ENCODE measurements around the gene PAQR5.

PAQR5 gene

GRCh38 chr15:69395460-69395859 is 96.7 kb downstream of the PAQR5 start:
- no peak for DNase-seq
- H3K36me3 ChIP-seq = no peaks in the 10 kb centered on the region
- TF ChIP-seq CTCF (IDR thresholded peaks at IDR 0.05; ENCODE audit: low read depth, low read length) = no peak
- H3K9me3 ChIP-seq = no peaks in the 10 kb centered on the region
- no peak overlapping the region for H3K4me3 ChIP-seq (ENCODE audit: low read depth, low read length)
- no peaks in the 10 kb centered on the region for H3K27me3 ChIP-seq
- peaks cover 7% of the 10 kb centered on the region; the same call in 1 of the 2 replicates for H3K4me1 ChIP-seq

- H3K4me1 ChIP-seq = peaks cover 7% of the 10 kb centered on the region; the same call in 1 of the 2 replicates
- no peaks in the 10 kb centered on the region for H3K36me3 ChIP-seq
- no peak for DNase-seq
- H3K4me3 ChIP-seq (ENCODE audit: low read depth, low read length) = no peak overlapping the region
- H3K27me3 ChIP-seq = no peaks in the 10 kb centered on the region
- H3K9me3 ChIP-seq = no peaks in the 10 kb centered on the region
- no peak for TF ChIP-seq CTCF (IDR thresholded peaks at IDR 0.05; ENCODE audit: low read depth, low read length)
Measured at GRCh38 chr15:69395991-69396390, 97.3 kb downstream of the PAQR5 start.

GRCh38 chr15:69398491-69398891 is 99.8 kb downstream of the PAQR5 start:
- Histone ChIP-seq H3K4me3 (ENCODE audit: low read depth, low read length) (no peak overlapping the region), H3K27me3 (no peaks in the 10 kb centered on the region), H3K9me3 (no peaks in the 10 kb centered on the region), H3K4me1 (peaks cover 7% of the 10 kb centered on the region; the same call in 1 of the 2 replicates), H3K36me3 (no peaks in the 10 kb centered on the region)
- DNase-seq = no peak
- TF ChIP-seq CTCF (IDR thresholded peaks at IDR 0.05; ENCODE audit: low read depth, low read length) = no peak

- Histone ChIP-seq H3K9me3 (no peaks in the 10 kb centered on the region), H3K27me3 (no peaks in the 10 kb centered on the region), H3K36me3 (no peaks in the 10 kb centered on the region), H3K4me3 (ENCODE audit: low read depth, low read length) (no peak overlapping the region), H3K4me1 (peaks cover 3% of the 10 kb centered on the region; the same call in 1 of the 2 replicates)
- no peak for TF ChIP-seq CTCF (IDR thresholded peaks at IDR 0.05; ENCODE audit: low read depth, low read length)
- DNase-seq = no peak
Measured at GRCh38 chr15:69400850-69401249, 102.1 kb downstream of the PAQR5 start.

GRCh38 chr15:69402816-69403215 is 104.1 kb downstream of the PAQR5 start:
- no peaks in the 10 kb centered on the region for H3K27me3 ChIP-seq
- TF ChIP-seq CTCF (IDR thresholded peaks at IDR 0.05; ENCODE audit: low read depth, low read length) = no peak
- no peak overlapping the region for H3K4me3 ChIP-seq (ENCODE audit: low read depth, low read length)
- H3K4me1 ChIP-seq = peaks cover 10% of the 10 kb centered on the region; the same call in 1 of the 2 replicates
- no peaks in the 10 kb centered on the region for H3K9me3 ChIP-seq
- DNase-seq = no peak
- H3K36me3 ChIP-seq = no peaks in the 10 kb centered on the region

- no peak for DNase-seq
- H3K9me3 ChIP-seq = no peaks in the 10 kb centered on the region
- TF ChIP-seq CTCF (IDR thresholded peaks at IDR 0.05; ENCODE audit: low read depth, low read length) = no peak
- H3K36me3 ChIP-seq = no peaks in the 10 kb centered on the region
- no peak overlapping the region for H3K4me3 ChIP-seq (ENCODE audit: low read depth, low read length)
- H3K4me1 ChIP-seq = peaks cover 9% of the 10 kb centered on the region; the same call in 1 of the 2 replicates
- H3K27me3 ChIP-seq = no peaks in the 10 kb centered on the region
Measured at GRCh38 chr15:69403594-69403993, 104.9 kb downstream of the PAQR5 start.
